GM18511 (cell line): ENCODE data around the gene LUZP1.
"Not testable (repeated sequence)": the region's sequence is repeated elsewhere in the genome, so short reads cannot be mapped to it uniquely, and the experiment has no call there.

Source experiments
- ATAC-seq: cut with Tn5 transposase; IDR thresholded peaks from one replicate; pipeline ENCODE4 v1.9.1; 2021; ENCODE audit warnings: mild to moderate bottlenecking, moderate library complexity; ENCODE audit not compliant: unreplicated experiment

The LUZP1 gene

GRCh38 chr1:23168445-23169194, at the start of gene LUZP1:
Gene LUZP1, minus strand, starts transcription at chr1:23168856.
- ATAC-seq: no peak

DNA sequence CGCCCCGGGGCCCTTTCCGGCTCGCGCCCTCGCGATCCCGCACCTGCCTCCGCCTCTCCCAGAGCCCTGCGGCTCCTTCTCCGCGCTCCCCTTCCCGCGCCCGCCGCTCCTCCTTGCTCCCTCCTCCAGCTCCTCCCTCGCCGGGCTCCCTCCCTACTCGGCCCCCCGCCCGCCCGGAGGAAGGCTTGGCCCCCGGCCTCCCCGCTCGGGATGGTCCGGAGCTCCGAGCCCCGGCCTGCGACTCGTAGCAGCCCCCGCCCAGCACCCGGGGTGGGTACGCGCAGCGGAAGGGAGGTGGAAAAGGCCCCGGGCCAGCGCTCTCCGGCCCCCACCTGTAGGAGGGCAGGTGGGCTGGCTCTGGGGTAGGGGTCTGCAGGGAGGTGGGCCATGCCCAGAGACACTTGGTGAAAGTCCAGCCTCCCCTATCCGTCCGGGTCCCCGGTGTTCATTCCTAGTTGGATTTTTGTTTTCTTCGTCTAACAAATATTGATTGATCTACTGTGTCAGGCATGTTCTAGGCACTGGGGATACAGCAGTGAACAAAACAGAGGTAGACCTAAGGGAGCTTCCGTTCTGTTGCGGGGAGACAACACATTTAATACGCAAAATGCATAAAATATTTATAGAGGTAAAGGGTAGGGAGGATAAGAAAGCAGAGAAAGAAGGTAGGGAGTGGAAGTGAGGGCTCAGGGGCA, 48.9 kb upstream of the LUZP1 start, which contains the start of gene HTR1D:
TSS of gene HTR1D (minus strand) at position 82 of the 695 bp plus-strand sequence. CDS start 23,283 bp downstream, outside the sequence.
- ATAC-seq: no peak

GRCh38 chr1:23216771-23217420, 48.2 kb upstream of the LUZP1 start:
- ATAC-seq: no peak

- no peak for ATAC-seq
These were observed 47.2 kb upstream of the LUZP1 start for GRCh38 chr1:23215751-23216449.

DNA sequence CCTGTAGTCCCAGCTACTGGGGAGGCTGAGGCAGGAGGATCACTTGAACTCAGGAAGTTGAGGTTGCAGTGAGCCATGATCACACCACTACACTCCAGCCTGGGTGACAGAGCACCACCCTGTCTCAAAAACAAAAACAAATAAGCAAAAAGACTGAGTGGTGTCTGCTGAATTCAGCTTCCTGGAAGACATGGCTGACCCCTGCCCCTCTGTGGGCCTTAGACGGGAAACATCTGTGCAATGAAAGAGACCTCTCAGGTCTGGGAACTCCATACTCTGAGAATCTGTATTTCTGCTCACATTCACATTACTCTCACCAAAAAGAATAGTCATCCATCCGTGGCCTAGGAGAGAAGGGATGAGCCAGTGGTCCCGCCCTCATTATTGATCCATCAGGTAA, 46.6 kb upstream of the LUZP1 start:
- ATAC-seq: no peak

- ATAC-seq: no peak
These were observed 46.0 kb upstream of the LUZP1 start for GRCh38 chr1:23214640-23215039.

- ATAC-seq: no peak
These were observed 43.3 kb upstream of the LUZP1 start for GRCh38 chr1:23211955-23212354.

DNA sequence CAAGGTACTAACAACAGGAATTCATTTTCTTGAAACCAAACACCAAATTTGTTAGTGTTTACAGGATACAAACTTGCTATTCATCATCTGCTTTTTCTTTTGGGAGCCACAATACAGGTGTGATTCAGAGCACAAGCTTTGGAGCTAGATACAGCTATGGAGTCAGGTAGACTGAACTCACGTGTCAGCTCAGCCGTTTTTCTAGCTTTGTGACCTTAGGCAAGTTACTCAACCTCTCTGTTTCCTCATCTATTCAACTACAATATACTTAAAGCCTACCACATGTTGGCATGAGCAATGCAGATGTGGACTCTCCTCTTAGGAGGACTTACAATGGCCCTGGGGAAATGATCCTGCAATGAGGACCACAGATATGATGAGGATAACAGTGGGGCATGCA, 42.3 kb upstream of the LUZP1 start:
- no peak for ATAC-seq

DNA sequence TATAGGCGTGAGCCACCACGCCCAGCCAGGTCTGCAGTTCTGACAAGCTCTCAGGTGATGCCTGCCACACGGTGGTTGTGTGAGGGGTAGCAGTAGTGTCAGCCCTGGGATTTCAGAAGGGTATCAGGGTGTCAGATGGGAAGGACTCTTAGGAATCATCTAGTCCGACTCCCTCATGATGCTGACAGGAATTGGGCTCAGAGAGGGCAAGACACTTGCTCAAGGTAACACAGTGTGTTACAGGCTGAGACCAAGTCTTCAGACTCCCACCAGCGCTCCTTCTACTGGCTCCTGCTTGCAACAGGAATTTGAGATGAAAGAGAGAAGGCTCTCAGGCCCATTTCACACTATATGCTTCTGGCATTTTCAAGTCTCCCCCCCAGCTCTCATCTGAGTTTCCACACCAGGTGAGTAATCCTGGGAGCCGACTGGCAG, 41.7 kb upstream of the LUZP1 start:
- no peak for ATAC-seq

- ATAC-seq: no peak
These were observed 41.1 kb upstream of the LUZP1 start for GRCh38 chr1:23209770-23210169.

GRCh38 chr1:23208527-23208926, 39.9 kb upstream of the LUZP1 start:
- no peak for ATAC-seq

GRCh38 chr1:23207733-23208132, 39.1 kb upstream of the LUZP1 start:
- ATAC-seq: not testable (repeated sequence)

DNA sequence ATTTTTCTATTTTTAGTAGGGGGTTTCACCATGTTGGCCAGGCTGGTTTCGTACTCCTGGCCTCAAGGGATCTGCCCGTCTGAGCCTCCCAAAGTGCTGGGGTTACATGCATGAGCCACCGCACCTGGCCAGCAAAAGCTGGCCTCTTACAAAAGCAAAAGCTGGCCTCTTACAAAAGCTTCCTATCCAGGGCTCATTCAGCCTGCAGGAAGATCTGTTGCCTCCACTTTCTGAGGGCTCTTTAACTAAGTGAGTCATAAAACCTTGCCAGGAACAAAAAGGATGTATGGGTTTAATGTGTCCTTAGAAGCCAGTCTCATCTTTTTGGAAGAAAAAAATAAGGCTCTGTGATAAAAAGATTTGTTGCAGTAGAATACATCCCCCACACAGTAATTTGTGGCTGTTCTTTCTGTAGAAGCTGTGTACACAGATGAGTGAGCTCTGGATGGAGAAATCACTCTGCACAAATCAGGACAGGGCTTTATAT, 33.6 kb upstream of the LUZP1 start:
- no peak for ATAC-seq

- no peak for ATAC-seq
These were observed 32.2 kb upstream of the LUZP1 start for GRCh38 chr1:23200883-23201282.

GRCh38 chr1:23198373-23198772, 29.7 kb upstream of the LUZP1 start:
- no peak for ATAC-seq

DNA sequence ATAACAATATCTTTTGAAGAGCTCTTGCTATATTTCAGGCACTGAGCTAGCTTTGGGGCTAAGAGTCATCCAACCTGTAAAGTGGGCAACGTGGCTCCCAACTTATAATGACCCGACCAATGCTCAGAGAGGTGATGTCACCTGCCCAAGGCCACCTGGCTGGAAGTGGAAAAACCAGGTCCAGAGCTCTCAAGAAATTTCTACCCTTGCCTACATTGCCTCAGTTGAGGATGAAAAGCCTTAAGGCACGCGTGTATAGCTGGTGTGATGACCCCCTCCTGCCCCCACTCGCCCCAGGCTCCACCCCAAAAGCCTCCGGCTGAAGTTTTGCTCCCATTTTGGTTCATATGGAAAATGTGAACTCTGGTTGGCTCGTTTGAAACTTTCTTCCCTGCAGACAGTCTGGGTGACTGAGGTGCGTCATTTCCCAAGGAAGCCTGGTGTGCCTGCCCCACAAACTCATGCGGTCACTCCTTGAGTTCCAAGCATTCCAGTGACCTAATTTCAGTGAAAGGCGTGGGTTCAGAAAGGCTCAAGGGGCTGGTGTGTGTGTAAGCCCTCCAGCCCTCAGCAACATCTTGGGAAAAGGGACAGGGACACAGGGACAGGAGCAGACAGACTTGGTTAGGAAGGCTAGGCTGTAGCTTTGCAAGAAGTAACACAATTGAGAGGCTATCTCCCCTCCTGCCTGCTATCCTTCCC, 28.1 kb upstream of the LUZP1 start:
- no peak for ATAC-seq

- ATAC-seq: no peak
These were observed 25.7 kb upstream of the LUZP1 start for GRCh38 chr1:23194119-23194984.

DNA sequence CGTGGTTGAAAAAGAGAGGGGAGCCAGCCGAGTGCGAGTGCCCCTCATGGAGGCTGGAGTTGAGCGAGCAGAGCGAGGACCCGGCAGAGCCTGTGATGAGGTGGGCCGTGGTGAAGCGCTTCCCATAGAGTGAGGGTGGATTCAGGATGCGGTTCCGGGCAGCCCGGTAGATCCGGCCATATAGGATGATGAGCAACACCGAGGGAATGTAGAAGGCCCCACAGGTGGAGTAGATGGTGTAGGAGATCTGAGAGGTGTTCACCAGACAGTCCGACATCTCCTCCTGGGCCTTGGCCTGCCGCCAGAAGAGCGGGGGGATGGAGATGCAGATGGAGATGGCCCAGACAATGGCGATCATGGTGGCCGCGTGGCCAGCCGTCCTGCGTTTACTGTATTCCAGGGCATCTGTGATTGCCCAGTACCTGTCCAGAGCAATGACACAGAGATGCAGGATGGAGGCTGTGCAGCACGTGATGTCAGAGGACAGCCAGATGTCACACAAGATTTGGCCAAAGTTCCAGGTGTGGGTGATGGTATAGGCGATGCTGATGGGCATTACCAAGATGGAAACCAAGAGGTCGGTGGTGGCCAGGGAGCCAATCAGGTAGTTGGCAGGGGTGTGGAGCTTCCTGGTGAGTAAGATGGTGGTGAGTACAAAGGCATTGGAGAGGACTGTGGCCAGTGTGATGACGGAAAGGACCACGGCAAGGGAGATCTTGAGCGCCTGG, 24.9 kb upstream of the LUZP1 start:
- no peak for ATAC-seq

DNA sequence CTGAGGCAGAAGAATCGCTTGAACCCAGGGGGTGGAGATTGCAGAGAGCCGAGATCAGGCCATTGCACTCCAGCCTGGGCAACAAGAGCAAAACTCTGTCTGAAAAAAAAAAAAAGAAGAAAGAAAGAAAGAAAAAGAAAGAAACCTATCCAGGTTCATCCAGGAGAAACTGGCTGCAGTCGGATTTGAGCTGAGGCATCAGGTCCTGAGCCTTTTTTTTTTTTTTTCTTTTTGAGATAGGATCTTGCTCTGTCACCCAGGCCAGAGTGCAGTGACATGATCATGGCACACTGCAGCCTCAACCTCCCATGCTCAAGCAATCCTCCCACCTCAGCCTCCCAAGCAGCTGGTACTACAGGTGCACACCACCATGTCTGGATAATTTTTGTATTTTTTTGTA, 22.5 kb upstream of the LUZP1 start:
- ATAC-seq: no peak
